ENCODE data around the gene GRIK4. TPM values are rescaled to one million over a fixed set of nuclear protein-coding genes. Genes with fewer than 3 reads are reported as not detected.
A peak's percentile ranks its signal among the peaks of the same experiment; 100 is the strongest.
"Not testable (repeated sequence)": the region's sequence is repeated elsewhere in the genome, so short reads cannot be mapped to it uniquely, and the experiment has no call there.

Gene GRIK4
- not detected in 2 replicates for total RNA-seq (2014; rRNA removed; shearing (Covaris generic))
- 0.02 and 0.05 TPM in 2 replicates for polyA plus RNA-seq (2015; cell fraction: cytosol; rRNA removed)
- polyA plus RNA-seq (2015; cell fraction: nucleus; rRNA removed) = not detected in 2 replicates

- DNase-seq (ENCODE audit: low read depth) = peak; percentile 60
Observed at GRCh38 chr11:120511116-120511819, at the start of gene GRIK4. Gene GRIK4, plus strand, starts transcription at chr11:120511748. Its CDS starts 148,571 bp downstream, at chr11:120660319.

- no peak for DNase-seq (ENCODE audit: low read depth)
Observed at GRCh38 chr11:120462825-120463224, 48.7 kb upstream of the GRIK4 start.

- DNase-seq (ENCODE audit: low read depth) = no peak
Observed at GRCh38 chr11:120465921-120466534, 45.5 kb upstream of the GRIK4 start.

GRCh38 chr11:120467627-120468026 is 43.9 kb upstream of the GRIK4 start:
- DNase-seq (ENCODE audit: low read depth) = peak; percentile 16

- DNase-seq (ENCODE audit: low read depth) = no peak
Observed at GRCh38 chr11:120471131-120471530, 40.4 kb upstream of the GRIK4 start.

- no peak for DNase-seq (ENCODE audit: low read depth)
Observed at GRCh38 chr11:120471994-120472393, 39.6 kb upstream of the GRIK4 start.

GRCh38 chr11:120473503-120473902 is 38.0 kb upstream of the GRIK4 start:
- DNase-seq (ENCODE audit: low read depth) = no peak

GRCh38 chr11:120482149-120482548 is 29.4 kb upstream of the GRIK4 start:
- DNase-seq (ENCODE audit: low read depth) = no peak

- no peak for DNase-seq (ENCODE audit: low read depth)
Observed at GRCh38 chr11:120484722-120485121, 26.8 kb upstream of the GRIK4 start.

- no peak for DNase-seq (ENCODE audit: low read depth)
Observed at GRCh38 chr11:120486138-120486537, 25.4 kb upstream of the GRIK4 start.

- DNase-seq (ENCODE audit: low read depth) = no peak
Observed at GRCh38 chr11:120489799-120490198, 21.7 kb upstream of the GRIK4 start.

GRCh38 chr11:120492486-120492885 is 19.1 kb upstream of the GRIK4 start:
- no peak for DNase-seq (ENCODE audit: low read depth)

GRCh38 chr11:120494595-120494994 is 17.0 kb upstream of the GRIK4 start:
- DNase-seq (ENCODE audit: low read depth) = no peak

- no peak for DNase-seq (ENCODE audit: low read depth)
Observed at GRCh38 chr11:120499088-120499487, 12.5 kb upstream of the GRIK4 start.

- DNase-seq (ENCODE audit: low read depth) = no peak
Observed at GRCh38 chr11:120499859-120500258, 11.7 kb upstream of the GRIK4 start.

- DNase-seq (ENCODE audit: low read depth) = no peak
Observed at GRCh38 chr11:120500414-120501071, 11.0 kb upstream of the GRIK4 start.

- DNase-seq (ENCODE audit: low read depth) = no peak
Observed at GRCh38 chr11:120501440-120501839, 10.1 kb upstream of the GRIK4 start.

- no peak for DNase-seq (ENCODE audit: low read depth)
Observed at GRCh38 chr11:120501976-120502755, 9.4 kb upstream of the GRIK4 start.

GRCh38 chr11:120503529-120503928 is 8.0 kb upstream of the GRIK4 start:
- DNase-seq (ENCODE audit: low read depth) = not testable (repeated sequence)

GRCh38 chr11:120505801-120506425 is 5.6 kb upstream of the GRIK4 start:
- no peak for DNase-seq (ENCODE audit: low read depth)
